ENCODE data around the gene RUNX2.

Gene RUNX2

GRCh38 chr6:45616209-45616608, 288.1 kb downstream of the RUNX2 start:
- H3K4me1 ChIP-seq (ENCODE audit: insufficient read depth, poor library complexity, severe bottlenecking), result peaks cover 34% of the 10 kb centered on the region
- DNase-seq (ENCODE audit: low spot score), result no peak
- no peak for ATAC-seq (ENCODE audit: low read depth)
- no peaks in the 10 kb centered on the region for H3K9me3 ChIP-seq (ENCODE audit: severe bottlenecking)
- TF ChIP-seq CTCF (IDR thresholded peaks at IDR 0.05; ENCODE audit: poor library complexity, severe bottlenecking), result no peak
- H3K27me3 ChIP-seq (ENCODE audit: insufficient read depth, poor library complexity, severe bottlenecking), result no peaks in the 10 kb centered on the region
- no peak overlapping the region for H3K4me3 ChIP-seq (ENCODE audit: severe bottlenecking)
- no peaks in the 10 kb centered on the region for H3K36me3 ChIP-seq (ENCODE audit: low read depth)
- H3K27ac ChIP-seq (ENCODE audit: poor library complexity, severe bottlenecking), result no peak overlapping the region

DNA sequence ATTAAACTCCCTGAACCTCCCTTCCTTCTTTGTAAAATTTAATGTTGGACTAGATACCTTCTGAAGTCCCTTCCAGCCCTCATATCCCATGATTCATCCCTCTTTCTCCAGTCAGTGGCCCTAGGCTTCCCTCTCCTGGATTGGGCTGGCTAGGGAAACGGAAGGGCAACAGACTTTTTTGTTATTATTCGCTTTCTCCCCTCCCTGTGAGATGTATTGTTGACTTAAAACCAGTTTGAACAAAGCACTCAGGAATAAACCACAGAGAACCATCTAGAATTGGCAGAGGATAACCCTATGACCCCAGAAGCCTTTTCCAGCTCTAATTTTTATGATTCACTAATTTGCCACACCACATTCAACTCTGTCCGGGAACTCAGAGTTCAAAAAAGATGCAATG, 289.3 kb downstream of the RUNX2 start:
- no peaks in the 10 kb centered on the region for H3K36me3 ChIP-seq (ENCODE audit: low read depth)
- no peaks in the 10 kb centered on the region for H3K9me3 ChIP-seq (ENCODE audit: severe bottlenecking)
- peak; percentile 70 for TF ChIP-seq CTCF (IDR thresholded peaks at IDR 0.05; ENCODE audit: poor library complexity, severe bottlenecking)
- peak overlapping the region; percentile 63 for H3K27ac ChIP-seq (ENCODE audit: poor library complexity, severe bottlenecking)
- no peak overlapping the region for H3K4me3 ChIP-seq (ENCODE audit: severe bottlenecking)
- H3K4me1 ChIP-seq (ENCODE audit: insufficient read depth, poor library complexity, severe bottlenecking), result peaks cover 34% of the 10 kb centered on the region
- no peaks in the 10 kb centered on the region for H3K27me3 ChIP-seq (ENCODE audit: insufficient read depth, poor library complexity, severe bottlenecking)
- ATAC-seq (ENCODE audit: low read depth), result peak; percentile 75
- no peak for DNase-seq (ENCODE audit: low spot score)

DNA sequence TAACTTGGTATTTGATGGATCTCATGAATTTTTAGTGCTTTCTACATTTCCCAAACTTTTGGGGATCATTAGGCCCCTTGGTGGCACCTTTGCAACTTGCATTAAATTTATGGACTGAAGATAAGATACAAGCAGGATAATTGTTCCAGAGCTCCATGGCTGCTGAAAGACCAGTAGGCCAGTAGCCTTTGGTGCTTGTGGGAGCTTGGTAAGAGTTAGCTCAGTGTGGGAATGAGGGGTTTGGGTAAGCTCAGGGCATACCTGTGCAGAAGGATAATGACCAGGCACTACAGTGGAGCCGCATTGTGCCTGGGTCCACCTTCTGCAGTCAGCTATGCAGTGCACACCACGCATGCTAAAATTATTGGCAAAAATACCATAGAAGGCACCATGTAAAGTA, 290.1 kb downstream of the RUNX2 start:
- no peak for ATAC-seq (ENCODE audit: low read depth)
- H3K4me3 ChIP-seq (ENCODE audit: severe bottlenecking), result no peak overlapping the region

GRCh38 chr6:45619211-45619760, 291.2 kb downstream of the RUNX2 start:
- DNase-seq (ENCODE audit: low spot score), result no peak
- Histone ChIP-seq H3K9me3 (ENCODE audit: severe bottlenecking) (no peaks in the 10 kb centered on the region), H3K4me3 (ENCODE audit: severe bottlenecking) (no peak overlapping the region), H3K27me3 (ENCODE audit: insufficient read depth, poor library complexity, severe bottlenecking) (no peaks in the 10 kb centered on the region), H3K27ac (ENCODE audit: poor library complexity, severe bottlenecking) (no peak overlapping the region), H3K4me1 (ENCODE audit: insufficient read depth, poor library complexity, severe bottlenecking) (peaks cover 25% of the 10 kb centered on the region), H3K36me3 (ENCODE audit: low read depth) (no peaks in the 10 kb centered on the region)
- no peak for TF ChIP-seq CTCF (IDR thresholded peaks at IDR 0.05; ENCODE audit: poor library complexity, severe bottlenecking)
- no peak for ATAC-seq (ENCODE audit: low read depth)

More for the DNA sequence above, 290.1 kb downstream of the RUNX2 start:
- H3K4me1 ChIP-seq (ENCODE audit: insufficient read depth, poor library complexity, severe bottlenecking), result peaks cover 33% of the 10 kb centered on the region
- no peaks in the 10 kb centered on the region for H3K36me3 ChIP-seq (ENCODE audit: low read depth)
- H3K27me3 ChIP-seq (ENCODE audit: insufficient read depth, poor library complexity, severe bottlenecking), result no peaks in the 10 kb centered on the region
- H3K9me3 ChIP-seq (ENCODE audit: severe bottlenecking), result no peaks in the 10 kb centered on the region
- peak overlapping the region; percentile 63 for H3K27ac ChIP-seq (ENCODE audit: poor library complexity, severe bottlenecking)
- no peak for DNase-seq (ENCODE audit: low spot score)
- TF ChIP-seq CTCF (IDR thresholded peaks at IDR 0.05; ENCODE audit: poor library complexity, severe bottlenecking), result no peak

DNA sequence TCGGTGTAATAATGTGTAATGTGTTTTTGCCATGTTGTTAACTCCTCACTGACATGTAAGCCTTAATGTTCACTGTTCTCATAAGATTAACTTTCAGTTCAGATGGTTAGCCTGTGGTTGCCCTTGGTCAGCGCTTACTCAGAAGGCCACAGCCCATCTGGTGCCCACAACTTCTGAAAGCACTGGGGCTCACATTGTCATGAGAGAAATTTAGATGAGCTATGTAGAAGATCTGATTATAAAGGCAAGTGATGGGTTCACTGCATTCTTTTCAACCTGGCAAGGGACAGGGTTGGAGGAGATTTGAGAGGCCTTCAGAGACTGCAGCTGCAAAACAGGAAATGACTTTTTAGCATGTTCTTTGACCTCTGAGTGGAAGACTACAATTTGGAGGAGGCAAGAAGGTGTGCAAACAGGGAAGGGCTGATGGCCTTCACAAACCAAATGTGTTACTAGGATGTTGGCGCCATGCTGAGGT, 291.9 kb downstream of the RUNX2 start:
- Histone ChIP-seq H3K27ac (ENCODE audit: poor library complexity, severe bottlenecking) (no peak overlapping the region), H3K9me3 (ENCODE audit: severe bottlenecking) (no peaks in the 10 kb centered on the region), H3K4me3 (ENCODE audit: severe bottlenecking) (no peak overlapping the region), H3K36me3 (ENCODE audit: low read depth) (no peaks in the 10 kb centered on the region), H3K4me1 (ENCODE audit: insufficient read depth, poor library complexity, severe bottlenecking) (peaks cover 22% of the 10 kb centered on the region), H3K27me3 (ENCODE audit: insufficient read depth, poor library complexity, severe bottlenecking) (no peaks in the 10 kb centered on the region)
- no peak for ATAC-seq (ENCODE audit: low read depth)
- no peak for DNase-seq (ENCODE audit: low spot score)
- TF ChIP-seq CTCF (IDR thresholded peaks at IDR 0.05; ENCODE audit: poor library complexity, severe bottlenecking), result no peak

Measured in RWPE2 (cell line).